PFSK-1 (cell line): ENCODE data around the gene CCNB1.

Source experiments
- POLR2AphosphoS5 ChIP-seq: IDR thresholded peaks from 2 replicates; pipeline ENCODE4 v1.6.1; 2012; ENCODE audit warnings: low read depth, mild to moderate bottlenecking, control low read depth, low read length, moderate library complexity
- SIN3A ChIP-seq: IDR thresholded peaks from 2 replicates; pipeline ENCODE4 v1.6.1; 2012; ENCODE audit warnings: mild to moderate bottlenecking, low read length, moderate library complexity, borderline replicate concordance; ENCODE audit not compliant: insufficient read depth
- TAF1 ChIP-seq: IDR thresholded peaks from 2 replicates; pipeline ENCODE4 v1.6.1; 2012; ENCODE audit warnings: low read length, control low read depth, borderline replicate concordance; ENCODE audit not compliant: insufficient read depth

DNA sequence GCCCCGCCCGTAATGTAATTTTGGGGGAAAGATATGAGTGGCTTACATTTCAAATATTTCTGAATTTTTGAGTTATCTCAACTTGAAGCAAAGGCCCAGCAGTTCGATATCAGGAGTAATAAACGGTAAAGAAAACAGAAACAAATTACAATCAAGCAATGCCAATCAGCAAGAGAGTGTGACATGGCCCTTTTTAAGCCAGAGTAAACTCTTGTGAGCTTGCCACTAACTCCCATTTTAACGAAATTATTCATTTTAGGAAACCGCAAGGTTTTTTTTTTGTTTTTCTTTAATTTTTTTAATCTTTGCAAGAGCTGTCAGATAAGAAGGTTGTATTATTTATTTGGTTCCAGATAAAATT, 50.2 kb downstream of the CCNB1 start:
- no peak for TF ChIP-seq POLR2AphosphoS5
- TF ChIP-seq SIN3A, result no peak
- no peak for TF ChIP-seq TAF1
